ENCODE measurements around the gene SVOP. TPM values are rescaled to one million over a fixed set of nuclear protein-coding genes. Genes with fewer than 3 reads are reported as not detected.

Gene SVOP
- total and polyA plus RNA-seq, 2 donors (not counting 1 experiment from before 2014, with no cell fraction given), result not detected

- Histone ChIP-seq H3K9me3 (ENCODE audit: control insufficient read depth, insufficient read depth, low read depth, low read length) (no peaks in the 10 kb centered on the region), H4K20me1 (ENCODE audit: control insufficient read depth, extremely low read depth, insufficient read depth, low read length) (no peaks in the 10 kb centered on the region), H3K4me3 (replicated peaks in 1 of 4; ENCODE audit: control extremely low read depth in 1 of 4, insufficient read depth in 1 of 4, low read depth in 3 of 4, low read length in 4 of 4) (no peak overlapping the region), H3K4me1 (ENCODE audit: control insufficient read depth, extremely low read depth, insufficient read depth, low read length) (no peaks in the 10 kb centered on the region), H3K4me2 (ENCODE audit: extremely low read depth, insufficient read depth, low read length) (no peak overlapping the region), H3K79me2 (ENCODE audit: control insufficient read depth, insufficient read depth, low read length) (no peaks in the 10 kb centered on the region), H2AFZ (ENCODE audit: low read length) (no peak overlapping the region), H3K9ac (ENCODE audit: insufficient read depth, low read length) (no peak overlapping the region), H3K27me3 (ENCODE audit: control insufficient read depth, insufficient read depth, low read length) (no peaks in the 10 kb centered on the region), H3K27ac (ENCODE audit: insufficient read depth, low read length) (no peak overlapping the region), H3K36me3 (ENCODE audit: control insufficient read depth, insufficient read depth, low read length) (no peaks in the 10 kb centered on the region)
- no peak for DNase-seq (ENCODE audit: low read depth in 2 of 2)
- no peak for TF ChIP-seq EZH2 (IDR thresholded peaks at IDR 0.05; ENCODE audit: low read length, missing control alignments)
- TF ChIP-seq, protein P1, sequence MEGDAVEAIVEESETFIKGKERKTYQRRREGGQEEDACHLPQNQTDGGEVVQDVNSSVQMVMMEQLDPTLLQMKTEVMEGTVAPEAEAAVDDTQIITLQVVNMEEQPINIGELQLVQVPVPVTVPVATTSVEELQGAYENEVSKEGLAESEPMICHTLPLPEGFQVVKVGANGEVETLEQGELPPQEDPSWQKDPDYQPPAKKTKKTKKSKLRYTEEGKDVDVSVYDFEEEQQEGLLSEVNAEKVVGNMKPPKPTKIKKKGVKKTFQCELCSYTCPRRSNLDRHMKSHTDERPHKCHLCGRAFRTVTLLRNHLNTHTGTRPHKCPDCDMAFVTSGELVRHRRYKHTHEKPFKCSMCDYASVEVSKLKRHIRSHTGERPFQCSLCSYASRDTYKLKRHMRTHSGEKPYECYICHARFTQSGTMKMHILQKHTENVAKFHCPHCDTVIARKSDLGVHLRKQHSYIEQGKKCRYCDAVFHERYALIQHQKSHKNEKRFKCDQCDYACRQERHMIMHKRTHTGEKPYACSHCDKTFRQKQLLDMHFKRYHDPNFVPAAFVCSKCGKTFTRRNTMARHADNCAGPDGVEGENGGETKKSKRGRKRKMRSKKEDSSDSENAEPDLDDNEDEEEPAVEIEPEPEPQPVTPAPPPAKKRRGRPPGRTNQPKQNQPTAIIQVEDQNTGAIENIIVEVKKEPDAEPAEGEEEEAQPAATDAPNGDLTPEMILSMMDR (conservative IDR thresholded peaks at IDR 0.05 in 1 of 2, IDR thresholded peaks at IDR 0.05 in 1 of 2; ENCODE audit: low read depth in 1 of 2, low read length in 2 of 2), result no peak
These were observed 155.7 kb downstream of the SVOP start for GRCh38 chr12:108865169-108865568.

DNA sequence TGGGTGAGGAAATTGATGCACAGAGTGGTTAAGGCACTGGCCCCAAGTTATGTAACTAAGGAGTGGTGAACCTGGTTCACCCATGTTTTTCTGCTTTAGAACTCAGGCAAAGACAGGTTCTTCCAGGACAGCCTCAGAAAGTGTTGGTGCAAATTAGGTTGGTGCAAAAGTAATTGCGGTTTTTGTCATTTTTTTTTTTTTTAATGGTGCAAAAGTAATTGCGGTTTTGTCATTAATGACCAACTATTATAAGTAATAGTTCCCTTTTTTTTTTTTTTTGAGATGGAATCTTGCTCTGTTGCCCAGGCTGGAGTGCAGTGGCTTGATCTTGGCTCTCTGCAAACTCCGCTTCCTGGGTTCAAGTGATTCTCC is 158.3 kb downstream of the SVOP start:
- no peaks in the 10 kb centered on the region for H3K27me3 ChIP-seq (ENCODE audit: control insufficient read depth, insufficient read depth, low read length)
- H4K20me1 ChIP-seq (ENCODE audit: control insufficient read depth, extremely low read depth, insufficient read depth, low read length), result no peaks in the 10 kb centered on the region
- H3K4me2 ChIP-seq (ENCODE audit: extremely low read depth, insufficient read depth, low read length), result no peak overlapping the region
- H2AFZ ChIP-seq (ENCODE audit: low read length), result no peak overlapping the region
- H3K4me1 ChIP-seq (ENCODE audit: control insufficient read depth, extremely low read depth, insufficient read depth, low read length), result peaks cover 7% of the 10 kb centered on the region
- DNase-seq (ENCODE audit: low read depth in 2 of 2), result no peak
- H3K9ac ChIP-seq (ENCODE audit: insufficient read depth, low read length), result no peak overlapping the region
- H3K36me3 ChIP-seq (ENCODE audit: control insufficient read depth, insufficient read depth, low read length), result no peaks in the 10 kb centered on the region
- no peak overlapping the region for H3K4me3 ChIP-seq (replicated peaks in 1 of 4; ENCODE audit: control extremely low read depth in 1 of 4, insufficient read depth in 1 of 4, low read depth in 3 of 4, low read length in 4 of 4)
- H3K79me2 ChIP-seq (ENCODE audit: control insufficient read depth, insufficient read depth, low read length), result no peaks in the 10 kb centered on the region
- H3K27ac ChIP-seq (ENCODE audit: insufficient read depth, low read length), result no peak overlapping the region
- H3K9me3 ChIP-seq (ENCODE audit: control insufficient read depth, insufficient read depth, low read depth, low read length), result no peaks in the 10 kb centered on the region
- no peak for TF ChIP-seq EZH2 (IDR thresholded peaks at IDR 0.05; ENCODE audit: low read length, missing control alignments)
- TF ChIP-seq, protein P1 (conservative IDR thresholded peaks at IDR 0.05 in 1 of 2, IDR thresholded peaks at IDR 0.05 in 1 of 2; ENCODE audit: low read depth in 1 of 2, low read length in 2 of 2), result no peak

DNA sequence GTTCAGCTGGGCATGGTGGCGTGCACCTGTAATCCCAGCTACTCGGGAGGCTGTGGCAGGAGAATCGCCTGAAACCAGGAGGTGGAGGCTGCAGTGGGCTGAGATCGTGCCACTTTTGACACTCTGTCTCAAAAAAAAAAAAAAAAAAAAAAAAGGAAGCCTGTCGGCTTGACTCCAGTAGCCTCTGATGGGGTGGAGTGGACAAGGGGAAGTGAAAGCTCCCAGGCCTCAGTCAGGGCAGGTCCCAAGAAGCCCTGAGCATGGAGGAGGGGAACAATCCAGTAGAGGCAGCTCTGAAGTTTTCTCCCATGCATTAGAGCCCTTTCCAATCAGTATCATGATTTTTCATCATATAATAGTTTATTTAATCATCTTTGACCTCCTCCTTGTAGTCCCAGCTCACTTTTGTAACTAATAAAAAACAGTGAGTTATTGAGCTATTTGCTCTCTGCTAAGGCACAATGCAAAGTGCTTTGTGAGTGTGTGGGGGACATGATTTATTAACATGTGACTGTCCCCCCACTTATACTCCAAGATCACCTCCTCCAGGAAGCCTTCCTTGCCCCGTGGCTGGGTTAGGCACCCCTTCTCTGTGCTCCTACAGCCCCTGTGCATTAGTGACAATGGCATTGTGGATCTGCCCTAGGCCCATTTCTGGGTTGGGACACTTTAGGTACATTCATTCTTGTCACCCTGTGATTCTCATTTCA is 158.8 kb downstream of the SVOP start:
- Histone ChIP-seq H3K79me2 (ENCODE audit: control insufficient read depth, insufficient read depth, low read length) (peaks cover 1% of the 10 kb centered on the region), H3K4me2 (ENCODE audit: extremely low read depth, insufficient read depth, low read length) (no peak overlapping the region), H4K20me1 (ENCODE audit: control insufficient read depth, extremely low read depth, insufficient read depth, low read length) (no peaks in the 10 kb centered on the region), H2AFZ (ENCODE audit: low read length) (no peak overlapping the region), H3K27me3 (ENCODE audit: control insufficient read depth, insufficient read depth, low read length) (no peaks in the 10 kb centered on the region), H3K9ac (ENCODE audit: insufficient read depth, low read length) (no peak overlapping the region), H3K4me1 (ENCODE audit: control insufficient read depth, extremely low read depth, insufficient read depth, low read length) (peaks cover 7% of the 10 kb centered on the region), H3K9me3 (ENCODE audit: control insufficient read depth, insufficient read depth, low read depth, low read length) (no peaks in the 10 kb centered on the region), H3K27ac (ENCODE audit: insufficient read depth, low read length) (no peak overlapping the region), H3K36me3 (ENCODE audit: control insufficient read depth, insufficient read depth, low read length) (no peaks in the 10 kb centered on the region), H3K4me3 (replicated peaks in 1 of 4; ENCODE audit: control extremely low read depth in 1 of 4, insufficient read depth in 1 of 4, low read depth in 3 of 4, low read length in 4 of 4) (no peak overlapping the region)
- DNase-seq (ENCODE audit: low read depth in 2 of 2), result no peak
- TF ChIP-seq, protein P1 (conservative IDR thresholded peaks at IDR 0.05 in 1 of 2, IDR thresholded peaks at IDR 0.05 in 1 of 2; ENCODE audit: low read depth in 1 of 2, low read length in 2 of 2), result no peak
- no peak for TF ChIP-seq EZH2 (IDR thresholded peaks at IDR 0.05; ENCODE audit: low read length, missing control alignments)
